Upper lobe of right lung (tissue), 1 donor: ENCODE data around the gene POU2F3. TPM values are rescaled to one million over a fixed set of nuclear protein-coding genes. Genes with fewer than 3 reads are reported as not detected.

Experiments used
- ATAC-seq: fragments of 200-7000 bp; cut with Tn5 transposase; one replicate; pipeline ENCODE4 v1.9.1; 2020; ENCODE audit warnings: mild to moderate bottlenecking, moderate library complexity
- DNase-seq: peaks from one replicate; pipeline ENCODE4 v3.0.0-alpha.2; 2020
- H3K27ac ChIP-seq: fragments of 200-600 bp; one replicate; pipeline ENCODE4 v1.8.0; 2022
- H3K27me3 ChIP-seq: fragments of 200-600 bp; one replicate; pipeline ENCODE4 v1.8.0; 2022; ENCODE audit warnings: mild to moderate bottlenecking
- H3K36me3 ChIP-seq: fragments of 200-600 bp; one replicate; pipeline ENCODE4 v1.8.0; 2022
- H3K4me1 ChIP-seq: fragments of 200-600 bp; one replicate; pipeline ENCODE4 v1.8.0; 2022
- H3K4me3 ChIP-seq: fragments of 200-600 bp; one replicate; pipeline ENCODE4 v1.8.0; 2022; ENCODE audit warnings: mild to moderate bottlenecking
- H3K9me3 ChIP-seq: fragments of 200-600 bp; one replicate; pipeline ENCODE4 v1.8.0; 2022
- intact Hi-C: fragments of 100-400 bp; cut with DNase I; formaldehyde crosslinking; loops from one replicate; pipeline ENCODE4 v1.11.0; 2022
- total RNA-seq: library from RNA; stranded (reverse); fragmentation: NEBNext Ultra II Directional; extraction: Animal tissue kit (Norgen Biotek cat#: 25700); gene quantifications from one replicate; pipeline ENCODE4 v1.2.1, GENCODE V29; 2021
- TF ChIP-seq, protein P1 (sequence below): fragments of 200-600 bp; IDR thresholded peaks from one replicate; pipeline ENCODE4 v1.8.0; 2022; ENCODE audit warnings: antibody characterized with exemption
- donor health status: DM: no; HTN: yes; CAD: no; lungs with severe emphysema.

POU2F3 gene
- total RNA-seq, 1 donor from 2014 or later: 3.0 TPM

- TF ChIP-seq, protein P1, sequence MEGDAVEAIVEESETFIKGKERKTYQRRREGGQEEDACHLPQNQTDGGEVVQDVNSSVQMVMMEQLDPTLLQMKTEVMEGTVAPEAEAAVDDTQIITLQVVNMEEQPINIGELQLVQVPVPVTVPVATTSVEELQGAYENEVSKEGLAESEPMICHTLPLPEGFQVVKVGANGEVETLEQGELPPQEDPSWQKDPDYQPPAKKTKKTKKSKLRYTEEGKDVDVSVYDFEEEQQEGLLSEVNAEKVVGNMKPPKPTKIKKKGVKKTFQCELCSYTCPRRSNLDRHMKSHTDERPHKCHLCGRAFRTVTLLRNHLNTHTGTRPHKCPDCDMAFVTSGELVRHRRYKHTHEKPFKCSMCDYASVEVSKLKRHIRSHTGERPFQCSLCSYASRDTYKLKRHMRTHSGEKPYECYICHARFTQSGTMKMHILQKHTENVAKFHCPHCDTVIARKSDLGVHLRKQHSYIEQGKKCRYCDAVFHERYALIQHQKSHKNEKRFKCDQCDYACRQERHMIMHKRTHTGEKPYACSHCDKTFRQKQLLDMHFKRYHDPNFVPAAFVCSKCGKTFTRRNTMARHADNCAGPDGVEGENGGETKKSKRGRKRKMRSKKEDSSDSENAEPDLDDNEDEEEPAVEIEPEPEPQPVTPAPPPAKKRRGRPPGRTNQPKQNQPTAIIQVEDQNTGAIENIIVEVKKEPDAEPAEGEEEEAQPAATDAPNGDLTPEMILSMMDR: no peak
- intact Hi-C loops: no loop called here
- Histone ChIP-seq H3K36me3 (peaks cover 5% of the 10 kb centered on the region), H3K4me3 (no peak overlapping the region), H3K9me3 (no peaks in the 10 kb centered on the region), H3K4me1 (peaks cover 17% of the 10 kb centered on the region), H3K27ac (no peak overlapping the region), H3K27me3 (no peaks in the 10 kb centered on the region)
- ATAC-seq (no peak), DNase-seq (no peak)
These were observed 87.4 kb downstream of the POU2F3 start for GRCh38 chr11:120327311-120327710.

DNA sequence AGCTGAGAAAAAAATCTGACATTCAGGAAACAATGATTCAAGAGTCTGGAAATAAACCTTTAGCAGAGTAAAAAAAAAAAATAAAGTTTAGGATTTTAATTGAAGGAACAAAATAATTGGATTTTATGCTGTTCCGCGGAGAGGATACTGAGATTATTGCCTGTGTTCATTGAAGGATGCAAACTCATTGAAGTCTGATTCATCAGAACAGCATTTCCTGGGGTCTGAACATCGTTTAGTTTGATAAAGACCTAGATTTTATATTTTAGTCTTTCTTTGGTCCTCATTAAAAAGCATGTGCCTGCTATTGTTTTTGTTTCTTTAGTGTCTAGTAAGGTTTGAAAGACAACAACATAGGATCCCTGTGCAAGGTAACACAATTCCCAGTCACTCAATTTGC lies 89.6 kb downstream of the POU2F3 start:
- TF ChIP-seq, protein P1: no peak
- Histone ChIP-seq H3K9me3 (no peaks in the 10 kb centered on the region), H3K27me3 (no peaks in the 10 kb centered on the region), H3K27ac (no peak overlapping the region), H3K4me3 (no peak overlapping the region), H3K4me1 (peaks cover 25% of the 10 kb centered on the region), H3K36me3 (peaks cover 5% of the 10 kb centered on the region)
- DNase-seq: no peak
- ATAC-seq: no peak
- intact Hi-C loops: no loop called here

DNA sequence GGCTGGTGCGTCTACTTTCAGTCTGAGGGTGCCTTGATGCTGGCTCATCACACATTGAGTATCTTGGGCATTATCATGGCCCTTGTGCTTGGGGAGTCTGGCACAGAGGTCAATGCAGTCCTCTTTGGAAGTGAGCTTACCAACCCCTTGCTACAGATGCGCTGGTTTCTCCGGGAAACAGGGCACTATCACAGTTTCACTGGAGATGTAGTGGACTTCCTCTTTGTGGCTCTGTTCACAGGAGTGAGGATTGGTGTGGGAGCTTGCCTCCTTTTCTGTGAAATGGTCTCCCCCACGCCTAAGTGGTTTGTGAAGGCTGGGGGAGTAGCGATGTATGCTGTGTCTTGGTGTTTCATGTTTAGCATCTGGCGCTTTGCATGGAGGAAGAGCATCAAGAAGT lies 90.1 kb downstream of the POU2F3 start:
- intact Hi-C loops: no loop called here
- no peak overlapping the region for H3K27ac ChIP-seq
- no peak for ATAC-seq
- TF ChIP-seq, protein P1: no peak
- H3K4me1 ChIP-seq: peaks cover 26% of the 10 kb centered on the region
- no peak for DNase-seq
- H3K4me3 ChIP-seq: no peak overlapping the region
- no peaks in the 10 kb centered on the region for H3K27me3 ChIP-seq
- H3K36me3 ChIP-seq: peaks cover 5% of the 10 kb centered on the region
- no peaks in the 10 kb centered on the region for H3K9me3 ChIP-seq

- H3K36me3 ChIP-seq: peaks cover 5% of the 10 kb centered on the region
- no peak for ATAC-seq
- H3K27ac ChIP-seq: no peak overlapping the region
- DNase-seq: no peak
- H3K27me3 ChIP-seq: no peaks in the 10 kb centered on the region
- no peaks in the 10 kb centered on the region for H3K9me3 ChIP-seq
- no peak overlapping the region for H3K4me3 ChIP-seq
- peaks cover 20% of the 10 kb centered on the region for H3K4me1 ChIP-seq
- intact Hi-C loops: no loop called here
- TF ChIP-seq, protein P1: no peak
These were observed 91.5 kb downstream of the POU2F3 start for GRCh38 chr11:120331301-120331996.

DNA sequence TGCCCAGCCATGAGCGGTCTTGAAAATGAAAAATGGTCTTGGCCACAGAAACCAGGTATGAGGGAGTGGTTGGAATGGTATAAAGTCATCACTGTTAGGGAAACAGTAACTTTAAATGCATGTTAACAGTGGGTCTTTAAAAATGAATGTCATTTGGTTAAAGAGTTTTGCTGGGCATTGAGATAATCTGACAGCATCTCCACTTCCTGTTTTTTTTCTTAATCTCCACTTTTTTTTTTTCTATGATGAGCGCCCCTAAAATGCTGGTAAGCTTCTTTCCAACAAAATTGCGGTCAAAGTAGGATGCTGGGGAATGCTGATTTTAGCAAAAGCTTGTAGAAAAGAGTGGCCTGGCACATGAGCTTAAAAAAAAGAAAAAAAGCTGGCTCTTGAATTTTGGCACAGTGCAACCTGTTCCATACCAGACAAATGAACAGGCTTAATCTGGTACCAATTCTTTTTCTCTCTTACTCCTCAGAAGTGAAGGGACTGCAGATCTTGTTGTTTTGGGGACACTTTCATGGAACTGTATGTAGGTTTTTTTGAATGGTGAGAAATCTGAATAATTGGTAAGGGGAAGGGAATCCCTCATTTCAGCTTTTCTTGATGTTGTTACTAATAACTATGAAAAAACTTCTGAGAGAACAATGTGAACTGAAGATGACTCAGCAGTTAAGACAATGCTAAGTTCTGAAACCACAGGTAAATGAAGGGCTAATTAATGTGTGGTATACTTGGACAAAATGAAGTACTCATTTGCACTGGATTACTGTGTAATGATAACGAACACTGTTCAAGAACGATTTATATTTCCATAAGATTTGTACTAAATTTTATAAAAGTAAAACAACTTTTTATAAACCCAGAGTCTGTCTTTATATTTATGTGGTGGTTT lies 93.1 kb downstream of the POU2F3 start:
- Histone ChIP-seq H3K27me3 (no peaks in the 10 kb centered on the region), H3K27ac (no peak overlapping the region), H3K36me3 (peaks cover 5% of the 10 kb centered on the region), H3K9me3 (no peaks in the 10 kb centered on the region), H3K4me1 (peaks cover 12% of the 10 kb centered on the region), H3K4me3 (no peak overlapping the region)
- intact Hi-C loops: no loop called here
- no peak for DNase-seq
- TF ChIP-seq, protein P1: no peak
- no peak for ATAC-seq
